CD14-positive monocyte (primary cell): ENCODE measurements around the gene CCNK. TPM values are rescaled to one million over a fixed set of nuclear protein-coding genes. Genes with fewer than 3 reads are reported as not detected.

Source experiments
- DNase-seq, 3 donors: peaks; one replicate each; pipeline ENCODE4 v3.0.0-alpha.2; 2011 to 2022
- H2AFZ ChIP-seq: 2 replicates; pipeline ENCODE4 v1.6.0; 2012; ENCODE audit warnings: mild to moderate bottlenecking, low read depth, low read length, inconsistent platforms; ENCODE audit not compliant: insufficient read depth, poor library complexity, severe bottlenecking
- H3K27ac ChIP-seq, 2 donors: 1 replicate in 1 of 2; 2 replicates in 1 of 2; pipeline ENCODE4 v1.5.1; 2012 to 2013; ENCODE audit warnings: low read length in 2 of 2, control low read depth in 1 of 2, inconsistent platforms in 1 of 2, low read depth in 1 of 2, mild to moderate bottlenecking in 1 of 2
- H3K27me3 ChIP-seq, 2 donors: one replicate each; pipeline versions ENCODE4 v1.6.0 to v1.6.1; 2011 to 2013; ENCODE audit warnings: low read length in 2 of 2; ENCODE audit not compliant: control insufficient read depth in 2 of 2, insufficient read depth in 2 of 2
- H3K36me3 ChIP-seq, 2 donors: replicated peaks in 1 of 2; 1 replicate in 1 of 2; 2 replicates in 1 of 2; pipeline versions ENCODE4 v1.5.1 to v1.6.1; 2012 to 2013; ENCODE audit warnings: low read length in 2 of 2, control low read depth in 1 of 2, inconsistent platforms in 1 of 2, mild to moderate bottlenecking in 1 of 2; ENCODE audit not compliant: insufficient read depth in 2 of 2, control insufficient read depth in 1 of 2
- H3K4me1 ChIP-seq, 2 donors: 1 replicate in 1 of 2; 2 replicates in 1 of 2; pipeline versions ENCODE4 v1.5.1 to v1.6.1; 2012 to 2013; ENCODE audit warnings: low read length in 2 of 2, control low read depth in 1 of 2, inconsistent platforms in 1 of 2, mild to moderate bottlenecking in 1 of 2, moderate library complexity in 1 of 2; ENCODE audit not compliant: insufficient read depth in 2 of 2, control insufficient read depth in 1 of 2
- H3K4me2 ChIP-seq: replicated peaks from 2 replicates; pipeline ENCODE3; 2012; ENCODE audit warnings: low read length, moderate library complexity, mild to moderate bottlenecking; ENCODE audit not compliant: poor library complexity, severe bottlenecking; ENCODE audit errors: extremely low read depth
- H3K4me3 ChIP-seq, 3 experiments: fragments of 200-600 bp in 1 of 3; sonication (generic) in 1 of 3; replicated peaks in 1 of 3; 1 replicate in 2 of 3; 2 replicates in 1 of 3; pipeline ENCODE4 v1.5.1; 2011 to 2013; ENCODE audit warnings: low read length in 3 of 3, mild to moderate bottlenecking in 3 of 3, control low read depth in 2 of 3, low read depth in 2 of 3, inconsistent platforms in 1 of 3, moderate library complexity in 1 of 3
- H3K79me2 ChIP-seq: 2 replicates; pipeline ENCODE4 v1.6.0; 2012; ENCODE audit warnings: mild to moderate bottlenecking, control low read depth, inconsistent platforms, low read length, moderate library complexity; ENCODE audit not compliant: insufficient read depth
- H3K9ac ChIP-seq: 2 replicates; pipeline ENCODE4 v1.6.0; 2017; ENCODE audit warnings: low read length, mild to moderate bottlenecking; ENCODE audit not compliant: insufficient read depth, poor library complexity, severe bottlenecking
- H3K9me3 ChIP-seq, 2 donors: replicated peaks in 1 of 2; 1 replicate in 1 of 2; 2 replicates in 1 of 2; pipeline versions ENCODE4 v1.5.1 to v1.6.1; 2012 to 2013; ENCODE audit warnings: low read length in 2 of 2, control low read depth in 1 of 2; ENCODE audit not compliant: control insufficient read depth in 1 of 2, insufficient read depth in 1 of 2
- H4K20me1 ChIP-seq: 2 replicates; pipeline ENCODE4 v1.6.0; 2012; ENCODE audit warnings: mild to moderate bottlenecking, low read length, control low read depth, moderate library complexity; ENCODE audit not compliant: insufficient read depth
- H3K27ac Mint-ChIP-seq, 7 donors: one replicate each; pipeline ENCODE4 v1.8.0; 2020; ENCODE audit warnings: mild to moderate bottlenecking in 7 of 7, mixed read lengths in 7 of 7, moderate library complexity in 6 of 7, inconsistent platforms in 2 of 7
- H3K27me3 Mint-ChIP-seq, 3 donors: one replicate each; pipeline ENCODE4 v1.8.0; 2021 to 2022; ENCODE audit warnings: low read depth in 3 of 3, mild to moderate bottlenecking in 3 of 3, mixed read lengths in 3 of 3, moderate library complexity in 3 of 3, inconsistent platforms in 1 of 3
- H3K36me3 Mint-ChIP-seq, 2 donors: one replicate each; pipeline ENCODE4 v1.8.0; 2020; ENCODE audit warnings: mixed read lengths in 2 of 2, inconsistent platforms in 1 of 2, mild to moderate bottlenecking in 1 of 2
- H3K4me1 Mint-ChIP-seq: one replicate; pipeline ENCODE4 v1.8.0; 2020; ENCODE audit warnings: mild to moderate bottlenecking, mixed read lengths
- H3K4me3 Mint-ChIP-seq, 2 donors: one replicate each; pipeline ENCODE4 v1.8.0; 2020; ENCODE audit warnings: mild to moderate bottlenecking in 2 of 2, mixed read lengths in 2 of 2, moderate library complexity in 1 of 2
- H3K9me3 Mint-ChIP-seq, 7 donors: one replicate each; pipeline ENCODE4 v1.8.0; 2020 to 2022; ENCODE audit warnings: mixed read lengths in 7 of 7, mild to moderate bottlenecking in 6 of 7, moderate library complexity in 6 of 7, inconsistent platforms in 2 of 7
- WGBS: methylation state at CpG from one replicate; pipeline ENCODE4 v1.1.5; 2013; ENCODE audit warnings: missing lambda C conversion rate; ENCODE audit not compliant: insufficient coverage; 5-methylcytosine and 5-hydroxymethylcytosine counted together
- intact Hi-C, 2 donors: fragments of 100-400 bp; cut with micrococcal nuclease; formaldehyde crosslinking; loops; one replicate each; pipeline versions ENCODE4 v1.15.0 to v1.15.1; 2023
- polyA plus RNA-seq, 3 donors: library from polyadenylated mRNA; depleted of rRNA in 1 of 3; unstranded in 2 of 3; stranded (reverse) in 1 of 3; fragments of 300-500 nt in 2 of 3; fragments of >200 nt in 1 of 3; fragmentation: Illumina TruSeq in 2 of 3; gene quantifications; 1 replicate in 2 of 3; 2 replicates in 1 of 3; pipeline ENCODE4 v1.2.3, GENCODE V29; 2012 to 2021
- TF ChIP-seq, protein P1 (sequence below): fragments of 200-600 bp; IDR thresholded peaks from one replicate; pipeline ENCODE4 v1.8.0; 2022; ENCODE audit warnings: antibody characterized with exemption, mild to moderate bottlenecking

Gene CCNK
- polyA plus RNA-seq, 3 donors = 7.7 to 21.5 (median 14.7) TPM

DNA sequence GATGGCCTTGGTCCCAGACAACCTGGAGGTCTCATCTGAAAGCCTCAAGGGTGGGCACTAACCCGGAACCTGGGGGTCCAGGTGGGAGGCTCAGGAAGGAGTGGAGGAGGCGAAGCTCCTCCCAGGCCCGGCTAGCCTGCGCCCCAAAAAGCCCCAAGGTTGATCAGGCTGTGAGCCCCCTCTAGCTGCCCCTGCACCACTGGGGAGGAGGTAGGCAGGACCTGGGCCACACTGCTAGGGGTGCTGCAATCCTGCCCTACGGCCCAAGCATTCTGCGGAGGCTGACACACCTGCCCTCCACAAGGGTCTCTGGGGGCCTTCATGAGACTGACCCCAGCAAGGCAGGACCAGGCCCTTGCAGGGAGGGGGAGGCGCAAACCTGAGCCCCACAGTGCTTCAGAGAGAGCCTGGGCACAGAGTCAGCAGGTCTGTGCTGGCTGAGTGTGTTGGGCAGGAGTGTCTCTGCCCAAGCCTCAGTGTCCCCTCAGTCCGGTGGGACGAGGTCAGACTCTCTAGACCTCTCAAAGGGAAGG lies 70.9 kb downstream of the CCNK start:
- H3K27me3 ChIP-seq = no peaks in the 10 kb centered on the region
- H3K4me3 ChIP-seq = no peak overlapping the region
- Mint-ChIP-seq H3K36me3 (no peaks in the 10 kb centered on the region), H3K27ac (no peak overlapping the region), H3K4me1 (no peaks in the 10 kb centered on the region), H3K27me3 (peaks cover 2 to 3% (median 3%) of the 10 kb centered on the region in 3 donors), H3K4me3 (no peak overlapping the region), H3K9me3 (peaks cover 0 to 2% (median 0%) of the 10 kb centered on the region in 7 donors)
- H4K20me1 ChIP-seq = no peaks in the 10 kb centered on the region
- no peak for DNase-seq
- WGBS = 100% methylated on average over 5 of the region's 9 CpGs
- no peaks in the 10 kb centered on the region for H3K79me2 ChIP-seq
- H3K9me3 ChIP-seq = no peaks in the 10 kb centered on the region
- intact Hi-C loops = no loop called here
- H3K9ac ChIP-seq = no peak overlapping the region
- no peaks in the 10 kb centered on the region for H3K36me3 ChIP-seq
- no peak overlapping the region for H3K4me2 ChIP-seq
- H2AFZ ChIP-seq = no peak overlapping the region
- no peak overlapping the region for H3K27ac ChIP-seq
- no peaks in the 10 kb centered on the region for H3K4me1 ChIP-seq
- TF ChIP-seq, protein P1, sequence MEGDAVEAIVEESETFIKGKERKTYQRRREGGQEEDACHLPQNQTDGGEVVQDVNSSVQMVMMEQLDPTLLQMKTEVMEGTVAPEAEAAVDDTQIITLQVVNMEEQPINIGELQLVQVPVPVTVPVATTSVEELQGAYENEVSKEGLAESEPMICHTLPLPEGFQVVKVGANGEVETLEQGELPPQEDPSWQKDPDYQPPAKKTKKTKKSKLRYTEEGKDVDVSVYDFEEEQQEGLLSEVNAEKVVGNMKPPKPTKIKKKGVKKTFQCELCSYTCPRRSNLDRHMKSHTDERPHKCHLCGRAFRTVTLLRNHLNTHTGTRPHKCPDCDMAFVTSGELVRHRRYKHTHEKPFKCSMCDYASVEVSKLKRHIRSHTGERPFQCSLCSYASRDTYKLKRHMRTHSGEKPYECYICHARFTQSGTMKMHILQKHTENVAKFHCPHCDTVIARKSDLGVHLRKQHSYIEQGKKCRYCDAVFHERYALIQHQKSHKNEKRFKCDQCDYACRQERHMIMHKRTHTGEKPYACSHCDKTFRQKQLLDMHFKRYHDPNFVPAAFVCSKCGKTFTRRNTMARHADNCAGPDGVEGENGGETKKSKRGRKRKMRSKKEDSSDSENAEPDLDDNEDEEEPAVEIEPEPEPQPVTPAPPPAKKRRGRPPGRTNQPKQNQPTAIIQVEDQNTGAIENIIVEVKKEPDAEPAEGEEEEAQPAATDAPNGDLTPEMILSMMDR = no peak

- no peaks in the 10 kb centered on the region for H3K27me3 ChIP-seq
- Mint-ChIP-seq H3K4me3 (no peak overlapping the region), H3K36me3 (no peaks in the 10 kb centered on the region), H3K4me1 (no peaks in the 10 kb centered on the region), H3K27ac (no peak overlapping the region), H3K9me3 (peaks cover 0 to 2% (median 0%) of the 10 kb centered on the region in 7 donors), H3K27me3 (peaks cover 1 to 3% (median 2%) of the 10 kb centered on the region in 3 donors)
- intact Hi-C loops = no loop called here
- no peak overlapping the region for H3K9ac ChIP-seq
- no peaks in the 10 kb centered on the region for H4K20me1 ChIP-seq
- 94% methylated on average over 8 of the region's 13 CpGs for WGBS
- H3K79me2 ChIP-seq = no peaks in the 10 kb centered on the region
- H3K4me2 ChIP-seq = no peak overlapping the region
- no peak overlapping the region for H3K4me3 ChIP-seq
- TF ChIP-seq, protein P1 = no peak
- no peak overlapping the region for H2AFZ ChIP-seq
- H3K36me3 ChIP-seq = no peaks in the 10 kb centered on the region
- H3K9me3 ChIP-seq = no peaks in the 10 kb centered on the region
- H3K4me1 ChIP-seq = no peaks in the 10 kb centered on the region
- DNase-seq = no peak
- no peak overlapping the region for H3K27ac ChIP-seq
Measured at GRCh38 chr14:99552572-99553216, 71.5 kb downstream of the CCNK start.
